KMS-11 (cell line): ENCODE measurements around the gene RPTOR.

Experiments
- H2AFZ ChIP-seq: fragments of 200-600 bp; sonication (generic); 2 replicates; pipeline ENCODE4 v1.6.1; 2016; ENCODE audit warnings: antibody characterized with exemption, mixed run types, low read depth
- H3K27ac ChIP-seq: fragments of 200-600 bp; sonication (generic); 2 replicates; pipeline ENCODE4 v1.6.1; 2016; ENCODE audit warnings: mild to moderate bottlenecking, mixed run types
- H3K27me3 ChIP-seq: fragments of 200-600 bp; sonication (generic); 2 replicates; pipeline ENCODE4 v1.6.1; 2017; ENCODE audit warnings: mild to moderate bottlenecking, low read depth, mixed run types, moderate library complexity; ENCODE audit not compliant: insufficient read depth
- H3K36me3 ChIP-seq: fragments of 200-600 bp; sonication (generic); 2 replicates; pipeline ENCODE4 v1.6.1; 2017; ENCODE audit warnings: mild to moderate bottlenecking, mixed run types; ENCODE audit not compliant: insufficient read depth
- H3K4me1 ChIP-seq: fragments of 200-600 bp; sonication (generic); 2 replicates; pipeline ENCODE4 v1.6.1; 2016; ENCODE audit warnings: mild to moderate bottlenecking, low read depth, mixed run types; ENCODE audit not compliant: poor library complexity, severe bottlenecking
- H3K4me2 ChIP-seq: fragments of 200-600 bp; sonication (generic); 2 replicates; pipeline ENCODE4 v1.7.0; 2016; ENCODE audit warnings: mild to moderate bottlenecking, mixed run types
- H3K4me3 ChIP-seq: fragments of 200-600 bp; sonication (generic); IDR thresholded peaks from 2 replicates; pipeline ENCODE4 v1.6.1; 2017; ENCODE audit warnings: low read depth, low read length, mixed read lengths; ENCODE audit not compliant: insufficient read depth
- H3K79me2 ChIP-seq: fragments of 200-600 bp; sonication (generic); 2 replicates; pipeline ENCODE4 v1.6.1; 2016; ENCODE audit warnings: low read depth, mixed run types; ENCODE audit not compliant: insufficient read depth
- H3K9ac ChIP-seq: fragments of 200-600 bp; sonication (generic); 2 replicates; pipeline ENCODE4 v1.6.1; 2016; ENCODE audit warnings: mild to moderate bottlenecking, mixed run types
- H4K20me1 ChIP-seq: fragments of 200-600 bp; sonication (generic); 2 replicates; pipeline ENCODE4 v1.6.1; 2016; ENCODE audit warnings: mild to moderate bottlenecking, mixed run types; ENCODE audit not compliant: insufficient read depth
- CTCF ChIP-seq: fragments of 200-600 bp; sonication (generic); conservative IDR thresholded peaks from 2 replicates; pipeline ENCODE4 v1.6.1; 2017; ENCODE audit warnings: low read depth, mild to moderate bottlenecking, antibody characterized with exemption, low read length, moderate library complexity, mixed read lengths

Gene RPTOR

DNA sequence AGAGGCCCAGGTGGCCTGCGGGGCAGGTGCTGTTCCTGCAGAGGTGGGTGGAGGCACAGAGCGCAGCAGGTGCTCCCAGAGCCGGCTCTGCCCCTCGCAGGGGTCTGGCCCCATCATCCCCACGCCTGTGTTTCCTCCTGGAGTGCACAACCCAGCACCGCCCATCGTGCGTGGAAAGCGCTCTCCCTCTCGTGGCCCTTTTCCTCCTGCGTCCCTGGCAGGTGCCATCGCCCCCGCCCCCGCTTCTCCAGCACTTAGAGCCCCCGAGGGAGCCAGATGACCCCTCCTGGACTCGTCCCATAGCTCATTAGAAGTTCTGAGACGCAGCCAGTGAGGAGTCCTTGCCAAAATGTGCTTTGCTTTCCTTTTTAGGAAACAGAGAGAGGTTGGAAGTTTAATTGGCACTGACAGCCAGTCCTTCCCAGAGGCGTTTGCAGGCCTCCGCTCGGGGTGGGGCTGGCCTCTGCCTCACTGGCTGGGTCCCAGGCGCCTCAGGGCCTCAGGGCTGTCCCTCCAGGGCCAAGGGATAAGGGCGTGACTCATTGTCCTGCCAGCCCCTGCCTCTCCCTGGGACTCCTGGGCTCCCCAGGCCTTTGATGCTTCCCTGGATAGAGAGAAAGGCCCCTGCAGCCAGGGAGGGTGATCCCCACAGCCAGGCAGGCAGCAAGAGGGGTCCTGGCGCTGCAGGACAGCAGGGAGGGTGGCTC is 414.8 kb downstream of the RPTOR start:
- TF ChIP-seq CTCF = no peak
- H3K27ac ChIP-seq = no peak overlapping the region

GRCh38 chr17:80960037-80960796 is 415.6 kb downstream of the RPTOR start:
- Histone ChIP-seq H3K4me3 (no peak overlapping the region), H3K4me2 (no peak overlapping the region), H4K20me1 (no peaks in the 10 kb centered on the region), H3K4me1 (no peaks in the 10 kb centered on the region), H3K27ac (no peak overlapping the region), H3K36me3 (no peaks in the 10 kb centered on the region), H3K9ac (no peak overlapping the region), H2AFZ (no peak overlapping the region), H3K79me2 (no peaks in the 10 kb centered on the region), H3K27me3 (no peaks in the 10 kb centered on the region)
- no peak for TF ChIP-seq CTCF

More for the DNA sequence above, 414.8 kb downstream of the RPTOR start:
- Histone ChIP-seq H3K79me2 (no peaks in the 10 kb centered on the region), H3K4me3 (no peak overlapping the region), H3K36me3 (no peaks in the 10 kb centered on the region), H4K20me1 (no peaks in the 10 kb centered on the region), H2AFZ (no peak overlapping the region), H3K4me2 (no peak overlapping the region), H3K27me3 (no peaks in the 10 kb centered on the region), H3K9ac (no peak overlapping the region), H3K4me1 (no peaks in the 10 kb centered on the region)

GRCh38 chr17:80960797-80961452 is 416.3 kb downstream of the RPTOR start:
- Histone ChIP-seq H3K27me3 (no peaks in the 10 kb centered on the region), H3K27ac (no peak overlapping the region), H4K20me1 (no peaks in the 10 kb centered on the region), H2AFZ (no peak overlapping the region), H3K9ac (no peak overlapping the region), H3K4me3 (no peak overlapping the region), H3K79me2 (no peaks in the 10 kb centered on the region), H3K36me3 (no peaks in the 10 kb centered on the region), H3K4me2 (no peak overlapping the region), H3K4me1 (no peaks in the 10 kb centered on the region)
- TF ChIP-seq CTCF = no peak

DNA sequence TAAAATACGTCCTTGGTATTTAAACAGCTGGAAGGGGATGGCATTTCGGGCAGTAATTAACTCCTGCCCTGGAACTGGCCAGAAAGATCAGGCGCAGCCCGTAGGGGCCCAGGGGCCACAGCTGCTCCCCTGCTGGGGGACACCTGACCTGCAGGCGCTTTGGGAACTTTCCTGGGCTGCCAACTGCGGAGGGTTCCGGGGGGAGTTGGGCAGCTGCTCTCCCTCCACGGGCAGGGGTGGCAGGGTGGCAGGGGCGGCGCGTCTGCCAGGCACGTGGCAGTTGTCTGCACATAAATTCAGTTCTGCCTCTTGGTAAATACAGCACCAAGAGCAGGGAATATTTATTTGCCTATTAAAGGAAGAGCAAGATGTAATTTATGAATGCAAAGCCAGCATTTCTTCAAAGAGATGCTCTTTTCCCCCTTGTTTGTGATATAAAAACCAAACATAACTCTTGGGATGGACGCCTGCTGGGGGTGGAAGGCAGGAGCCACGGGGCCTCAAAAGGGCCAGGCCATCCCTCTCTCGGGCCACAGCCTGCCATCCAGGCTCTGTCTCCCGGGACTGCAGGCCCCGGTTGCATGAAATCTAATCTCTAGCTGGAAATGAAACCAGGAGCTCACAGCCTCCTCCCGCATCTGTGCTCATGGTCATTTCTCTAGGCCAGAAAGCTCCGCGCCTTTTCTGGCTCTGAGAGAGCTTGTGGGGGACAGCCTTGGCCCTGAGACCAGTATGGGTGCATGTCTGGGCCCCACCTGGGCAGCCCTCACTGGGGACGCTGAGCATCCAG is 417.1 kb downstream of the RPTOR start:
- TF ChIP-seq CTCF = no peak
- H3K27ac ChIP-seq = no peak overlapping the region
- H2AFZ ChIP-seq = no peak overlapping the region
- no peak overlapping the region for H3K9ac ChIP-seq
- H3K4me3 ChIP-seq = no peak overlapping the region
- no peaks in the 10 kb centered on the region for H4K20me1 ChIP-seq
- no peaks in the 10 kb centered on the region for H3K27me3 ChIP-seq
- H3K36me3 ChIP-seq = no peaks in the 10 kb centered on the region
- H3K79me2 ChIP-seq = no peaks in the 10 kb centered on the region
- H3K4me2 ChIP-seq = no peak overlapping the region
- no peaks in the 10 kb centered on the region for H3K4me1 ChIP-seq
